Lung (tissue), 12 donors: Measurements from ENCODE around the gene CXXC5. TPM values are rescaled to one million over a fixed set of nuclear protein-coding genes. Genes with fewer than 3 reads are reported as not detected.

Experiments
- ATAC-seq: fragments of 200-7000 bp; cut with Tn5 transposase; one replicate; pipeline ENCODE4 v1.9.1; 2020; ENCODE audit warnings: moderate number of reproducible peaks; ENCODE audit not compliant: insufficient read depth, low FRiP score
- DNase-seq, 3 donors: peaks; one replicate each; pipeline ENCODE4 v3.0.0-alpha.2; 2013 to 2017
- H3K27ac ChIP-seq, 2 donors: one replicate each; pipeline ENCODE4 v1.5.1; 2013; ENCODE audit warnings: mild to moderate bottlenecking in 2 of 2, moderate library complexity in 2 of 2, control low read depth in 1 of 2, inconsistent platforms in 1 of 2, low read depth in 1 of 2, low read length in 1 of 2
- H3K27me3 ChIP-seq, 3 donors: one replicate each; pipeline ENCODE4 v1.5.1; 2013; ENCODE audit warnings: low read length in 2 of 3; ENCODE audit not compliant: control insufficient read depth in 3 of 3, insufficient read depth in 3 of 3
- H3K36me3 ChIP-seq, 4 donors: one replicate each; pipeline ENCODE4 v1.5.1; 2013; ENCODE audit warnings: low read length in 4 of 4, mild to moderate bottlenecking in 1 of 4, moderate library complexity in 1 of 4; ENCODE audit not compliant: control insufficient read depth in 4 of 4, insufficient read depth in 4 of 4
- H3K4me1 ChIP-seq, 5 donors: one replicate each; pipeline ENCODE4 v1.5.1; 2013; ENCODE audit warnings: low read length in 5 of 5, mild to moderate bottlenecking in 2 of 5, moderate library complexity in 1 of 5; ENCODE audit not compliant: control insufficient read depth in 5 of 5, insufficient read depth in 5 of 5
- H3K4me3 ChIP-seq: one replicate; pipeline ENCODE4 v1.5.1; 2013; ENCODE audit warnings: mild to moderate bottlenecking, control low read depth, moderate library complexity
- H3K9ac ChIP-seq, 2 donors: one replicate each; pipeline ENCODE4 v1.5.1; 2013; ENCODE audit warnings: low read length in 2 of 2, control low read depth in 1 of 2; ENCODE audit not compliant: insufficient read depth in 1 of 2
- H3K9me3 ChIP-seq, 4 donors: one replicate each; pipeline ENCODE4 v1.5.1; 2013; ENCODE audit warnings: low read length in 3 of 4, mild to moderate bottlenecking in 1 of 4, moderate library complexity in 1 of 4; ENCODE audit not compliant: control insufficient read depth in 4 of 4, insufficient read depth in 3 of 4
- WGBS, 2 donors: extraction: QIAGEN DNeasy Blood & Tissue Kit; methylation state at CpG; one replicate each; pipeline ENCODE4 v1.1.7; 2013; 5-methylcytosine and 5-hydroxymethylcytosine counted together
- polyA plus RNA-seq, 2 donors: library from polyadenylated mRNA; stranded (reverse); fragments of 200-250 nt; gene quantifications; one replicate each; pipeline ENCODE4 v1.2.1, GENCODE V29; 2013
- total RNA-seq, 2 donors: library from RNA; depleted of rRNA in 1 of 2; stranded (reverse); fragments of >200 nt in 1 of 2; gene quantifications; one replicate each; pipeline ENCODE4 v1.2.1, GENCODE V29; 2014 to 2021
- TF ChIP-seq, protein P1 (sequence below): IDR thresholded peaks from 2 replicates; pipeline ENCODE4 v1.5.1; 2012; ENCODE audit warnings: mild to moderate bottlenecking; ENCODE audit errors: control extremely low read depth, extremely low read depth
- donor health status: control.
- donor health status: control.
- donor health status: Bipolar disorder and iron deficiency.
- donor health status: healthy.
- donor health status: DM: yes; HTN: yes; CAD: no.

CXXC5 gene
- total and polyA plus RNA-seq, 4 donors: 20.7 to 39.8 (median 25.0) TPM

DNA sequence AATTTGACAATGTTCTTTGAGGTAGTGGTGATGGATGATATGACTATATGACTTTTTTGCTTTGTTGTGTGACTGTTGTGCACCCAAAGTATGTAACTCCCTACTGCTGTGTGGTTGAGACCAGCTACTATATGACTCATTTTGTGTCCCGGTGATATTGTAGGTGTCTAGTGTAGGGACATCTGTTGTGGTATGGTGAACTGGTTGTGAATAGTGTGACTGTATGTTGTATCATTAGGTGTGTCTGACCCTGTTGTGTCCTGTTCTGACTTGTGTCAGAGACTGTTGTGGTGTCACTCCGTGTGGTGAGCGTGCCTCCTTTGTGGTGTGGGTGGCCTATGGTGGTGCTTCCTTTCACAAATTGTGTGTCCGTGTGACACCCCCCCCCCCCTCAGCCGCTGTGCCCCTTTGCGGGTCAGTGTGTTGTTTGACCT, 11.2 kb upstream of the CXXC5 start:
- ATAC-seq: no peak
- H3K4me1 ChIP-seq: peaks cover 5 to 44% (median 19%) of the 10 kb centered on the region in 5 donors

DNA sequence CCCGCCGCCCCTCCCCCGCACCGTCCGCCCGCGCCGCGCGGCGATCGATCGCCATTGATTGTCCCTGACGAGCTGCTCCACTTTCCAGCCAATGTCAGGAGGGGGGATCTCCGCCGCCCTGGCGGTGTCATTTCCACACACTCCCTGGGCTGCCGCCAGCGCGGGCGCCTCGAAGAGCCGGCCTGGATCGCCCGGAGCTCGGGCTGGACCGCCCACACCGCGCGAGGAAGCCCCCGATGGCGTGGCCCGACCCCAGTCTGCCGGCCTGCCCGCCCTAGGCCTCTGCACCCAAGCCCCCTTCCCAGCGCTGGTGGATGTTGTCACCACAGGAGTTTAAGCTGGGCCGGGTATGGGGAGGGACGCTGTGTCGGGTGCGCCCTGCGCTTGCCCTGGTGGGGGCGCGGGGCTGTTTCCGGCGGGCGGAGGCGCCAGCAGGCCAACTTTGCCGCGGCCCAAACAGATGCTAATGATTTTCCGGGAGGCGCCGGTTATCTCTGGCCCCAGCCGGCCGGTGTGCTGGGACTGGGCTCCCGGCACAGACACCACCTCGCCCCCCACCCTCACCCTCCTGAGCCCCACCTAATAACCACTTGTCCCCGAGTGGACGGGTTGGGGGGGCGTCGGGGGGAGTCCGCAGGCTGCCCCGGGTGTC, 10.6 kb upstream of the CXXC5 start:
- no peaks in the 10 kb centered on the region for H3K9me3 ChIP-seq
- 1 to 2% methylated on average over 48 to 62 of the region's 62 CpGs for WGBS, 2 donors
- H3K27ac ChIP-seq: peak overlapping the region; percentile 85 to 88
- peak; percentile 85 to 93 (median 89) for DNase-seq
- H3K36me3 ChIP-seq: peaks cover 0 to 2% (median under 1%) of the 10 kb centered on the region in 4 donors
- no peak overlapping the region for H3K4me3 ChIP-seq
- peaks cover 5 to 47% (median 23%) of the 10 kb centered on the region in 5 donors for H3K4me1 ChIP-seq
- ATAC-seq: peak; percentile 68
- TF ChIP-seq, protein P1, sequence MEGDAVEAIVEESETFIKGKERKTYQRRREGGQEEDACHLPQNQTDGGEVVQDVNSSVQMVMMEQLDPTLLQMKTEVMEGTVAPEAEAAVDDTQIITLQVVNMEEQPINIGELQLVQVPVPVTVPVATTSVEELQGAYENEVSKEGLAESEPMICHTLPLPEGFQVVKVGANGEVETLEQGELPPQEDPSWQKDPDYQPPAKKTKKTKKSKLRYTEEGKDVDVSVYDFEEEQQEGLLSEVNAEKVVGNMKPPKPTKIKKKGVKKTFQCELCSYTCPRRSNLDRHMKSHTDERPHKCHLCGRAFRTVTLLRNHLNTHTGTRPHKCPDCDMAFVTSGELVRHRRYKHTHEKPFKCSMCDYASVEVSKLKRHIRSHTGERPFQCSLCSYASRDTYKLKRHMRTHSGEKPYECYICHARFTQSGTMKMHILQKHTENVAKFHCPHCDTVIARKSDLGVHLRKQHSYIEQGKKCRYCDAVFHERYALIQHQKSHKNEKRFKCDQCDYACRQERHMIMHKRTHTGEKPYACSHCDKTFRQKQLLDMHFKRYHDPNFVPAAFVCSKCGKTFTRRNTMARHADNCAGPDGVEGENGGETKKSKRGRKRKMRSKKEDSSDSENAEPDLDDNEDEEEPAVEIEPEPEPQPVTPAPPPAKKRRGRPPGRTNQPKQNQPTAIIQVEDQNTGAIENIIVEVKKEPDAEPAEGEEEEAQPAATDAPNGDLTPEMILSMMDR: no peak
- H3K27me3 ChIP-seq: no peaks in the 10 kb centered on the region
- peak overlapping the region in 1 of 2 donors; percentile 21 for H3K9ac ChIP-seq

More for the DNA sequence above, 11.2 kb upstream of the CXXC5 start:
- Histone ChIP-seq H3K9ac (peak overlapping the region in 1 of 2 donors; percentile 26), H3K36me3 (peaks cover 0 to 4% (median 1%) of the 10 kb centered on the region in 4 donors), H3K27ac (peak overlapping the region; percentile 46 to 71), H3K27me3 (no peaks in the 10 kb centered on the region), H3K4me3 (no peak overlapping the region), H3K9me3 (no peaks in the 10 kb centered on the region)
- WGBS, 2 donors: 6 to 7% methylated on average over 6 of the region's 6 CpGs
- DNase-seq: peak in 1 of 3 donors; percentile 38
- TF ChIP-seq, protein P1: no peak

DNA sequence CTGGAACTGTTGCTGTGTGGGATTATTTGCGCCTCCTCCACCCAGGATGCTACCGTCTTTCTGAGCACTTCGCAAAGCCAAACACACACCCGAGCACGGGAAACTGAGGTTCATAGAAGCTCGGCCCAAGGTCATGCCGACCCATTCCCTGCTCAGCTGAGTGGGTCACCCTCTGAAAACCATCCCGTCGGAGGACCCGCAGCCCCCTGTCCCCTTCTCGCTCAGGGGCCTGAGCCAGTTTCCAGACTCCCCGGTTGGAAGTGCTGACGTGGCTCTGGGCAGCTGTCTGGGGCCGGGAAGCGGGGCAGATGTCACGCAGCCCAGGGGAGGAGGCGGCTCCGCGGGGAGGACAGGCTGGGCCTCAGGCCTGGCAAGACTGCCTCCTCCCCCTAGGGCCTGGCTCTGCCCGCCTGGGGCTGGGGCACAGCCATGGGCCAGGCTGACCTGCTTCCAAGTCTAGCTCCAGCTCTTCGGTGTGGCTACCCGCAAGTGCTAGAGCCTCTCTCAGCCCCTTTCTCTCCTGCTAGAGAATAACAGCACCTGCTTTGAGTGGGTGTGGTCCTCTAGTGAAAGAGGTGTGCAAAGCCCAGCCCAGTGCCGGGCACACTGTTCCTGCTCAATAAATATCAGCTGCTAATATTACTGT, 9.9 kb upstream of the CXXC5 start:
- WGBS, 2 donors: 5 to 7% methylated on average over 23 of the region's 23 CpGs
- TF ChIP-seq, protein P1: no peak
- peak overlapping the region; percentile 85 to 88 for H3K27ac ChIP-seq
- DNase-seq (peak; percentile 74 to 83 (median 79)), ATAC-seq (peak; percentile 55)
- no peak overlapping the region for H3K4me3 ChIP-seq
- H3K4me1 ChIP-seq: peaks cover 5 to 51% (median 23%) of the 10 kb centered on the region in 5 donors
- H3K27me3 ChIP-seq: no peaks in the 10 kb centered on the region
- peaks cover 0 to under 1% (median 0%) of the 10 kb centered on the region in 4 donors for H3K36me3 ChIP-seq
- H3K9me3 ChIP-seq: no peaks in the 10 kb centered on the region
- H3K9ac ChIP-seq: peak overlapping the region in 1 of 2 donors; percentile 21
